ENCODE results near the gene COA5.
"Not testable (repeated sequence)": the region's sequence is repeated elsewhere in the genome, so short reads cannot be mapped to it uniquely, and the experiment has no call there.

The COA5 gene

DNA sequence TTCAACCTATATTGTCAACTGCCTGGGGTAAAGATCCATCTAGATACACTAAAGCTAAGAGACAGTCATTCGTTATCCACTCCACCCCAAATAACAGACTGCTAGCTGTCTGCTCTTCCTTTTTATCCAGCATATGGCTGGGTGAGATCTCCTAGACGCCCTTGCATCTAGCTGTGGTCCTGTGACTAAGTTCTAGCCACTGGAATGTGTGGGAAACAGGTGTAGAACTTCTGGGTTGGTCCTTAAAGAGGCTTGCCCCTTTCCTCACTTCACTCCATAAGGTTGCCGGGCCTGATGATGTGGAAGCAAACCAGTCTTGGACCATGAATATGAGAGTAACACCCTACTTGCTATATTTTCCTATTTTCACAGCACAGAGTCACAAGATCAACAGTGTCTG is 3.2 kb downstream of the COA5 start:
- no peak for DNase-seq (ENCODE audit: insufficient read length, low spot score)
- no peak for FAIRE-seq
- TF ChIP-seq, protein P1, sequence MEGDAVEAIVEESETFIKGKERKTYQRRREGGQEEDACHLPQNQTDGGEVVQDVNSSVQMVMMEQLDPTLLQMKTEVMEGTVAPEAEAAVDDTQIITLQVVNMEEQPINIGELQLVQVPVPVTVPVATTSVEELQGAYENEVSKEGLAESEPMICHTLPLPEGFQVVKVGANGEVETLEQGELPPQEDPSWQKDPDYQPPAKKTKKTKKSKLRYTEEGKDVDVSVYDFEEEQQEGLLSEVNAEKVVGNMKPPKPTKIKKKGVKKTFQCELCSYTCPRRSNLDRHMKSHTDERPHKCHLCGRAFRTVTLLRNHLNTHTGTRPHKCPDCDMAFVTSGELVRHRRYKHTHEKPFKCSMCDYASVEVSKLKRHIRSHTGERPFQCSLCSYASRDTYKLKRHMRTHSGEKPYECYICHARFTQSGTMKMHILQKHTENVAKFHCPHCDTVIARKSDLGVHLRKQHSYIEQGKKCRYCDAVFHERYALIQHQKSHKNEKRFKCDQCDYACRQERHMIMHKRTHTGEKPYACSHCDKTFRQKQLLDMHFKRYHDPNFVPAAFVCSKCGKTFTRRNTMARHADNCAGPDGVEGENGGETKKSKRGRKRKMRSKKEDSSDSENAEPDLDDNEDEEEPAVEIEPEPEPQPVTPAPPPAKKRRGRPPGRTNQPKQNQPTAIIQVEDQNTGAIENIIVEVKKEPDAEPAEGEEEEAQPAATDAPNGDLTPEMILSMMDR (IDR thresholded peaks at IDR 0.05; ENCODE audit: insufficient read depth, missing control alignments): no peak

DNA sequence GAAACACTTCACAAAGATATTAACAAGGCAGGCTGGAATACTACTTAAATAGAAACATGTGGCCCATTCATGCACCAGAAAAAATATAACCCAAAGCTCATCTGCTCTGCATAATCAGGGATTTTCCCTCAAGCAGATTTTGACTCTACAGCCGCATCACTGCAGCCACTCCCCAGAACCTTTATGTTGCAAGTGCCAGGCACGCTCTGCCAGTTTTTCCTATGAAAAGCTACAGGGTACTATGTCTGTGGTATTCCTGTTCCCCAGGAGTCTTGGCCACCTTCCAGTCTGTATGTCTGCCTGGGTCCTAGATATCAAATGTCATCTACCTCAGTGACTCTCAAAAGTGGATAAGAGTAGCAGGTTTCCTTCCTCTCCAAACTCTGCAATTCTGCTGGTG is 3.8 kb downstream of the COA5 start:
- TF ChIP-seq, protein P1 (IDR thresholded peaks at IDR 0.05; ENCODE audit: insufficient read depth, missing control alignments): no peak
- FAIRE-seq (no peak), DNase-seq (ENCODE audit: insufficient read length, low spot score) (no peak)

DNA sequence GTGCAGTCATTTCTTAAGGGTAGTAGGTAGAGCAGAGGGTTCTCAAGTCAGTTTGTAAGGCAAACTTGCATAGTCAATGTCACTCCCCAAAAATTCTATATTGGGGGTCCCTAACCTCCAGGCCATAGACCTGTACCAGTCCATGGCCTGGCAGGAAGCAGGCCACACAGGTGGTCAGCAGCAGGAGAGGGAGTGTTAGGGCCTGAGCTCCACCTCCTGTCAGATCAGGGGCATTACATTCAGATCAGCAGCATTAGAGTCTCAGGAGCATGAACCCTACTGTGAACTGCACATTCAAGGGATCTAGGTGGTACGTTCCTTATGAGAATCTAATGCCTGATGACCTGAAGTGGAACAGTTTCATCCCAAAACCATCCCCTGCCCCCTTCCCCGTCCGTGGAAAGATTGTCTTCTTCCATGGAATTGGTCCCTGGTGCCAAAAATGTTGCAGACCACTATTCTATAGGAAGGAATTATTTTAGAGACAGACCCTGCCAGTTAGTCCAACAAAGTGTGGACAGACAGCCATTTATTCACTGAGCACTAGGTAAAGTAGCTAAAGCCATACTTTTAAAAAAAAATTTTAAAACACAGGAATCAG is 6.7 kb downstream of the COA5 start:
- DNase-seq (ENCODE audit: insufficient read length, low spot score): no peak
- no peak for FAIRE-seq

DNA sequence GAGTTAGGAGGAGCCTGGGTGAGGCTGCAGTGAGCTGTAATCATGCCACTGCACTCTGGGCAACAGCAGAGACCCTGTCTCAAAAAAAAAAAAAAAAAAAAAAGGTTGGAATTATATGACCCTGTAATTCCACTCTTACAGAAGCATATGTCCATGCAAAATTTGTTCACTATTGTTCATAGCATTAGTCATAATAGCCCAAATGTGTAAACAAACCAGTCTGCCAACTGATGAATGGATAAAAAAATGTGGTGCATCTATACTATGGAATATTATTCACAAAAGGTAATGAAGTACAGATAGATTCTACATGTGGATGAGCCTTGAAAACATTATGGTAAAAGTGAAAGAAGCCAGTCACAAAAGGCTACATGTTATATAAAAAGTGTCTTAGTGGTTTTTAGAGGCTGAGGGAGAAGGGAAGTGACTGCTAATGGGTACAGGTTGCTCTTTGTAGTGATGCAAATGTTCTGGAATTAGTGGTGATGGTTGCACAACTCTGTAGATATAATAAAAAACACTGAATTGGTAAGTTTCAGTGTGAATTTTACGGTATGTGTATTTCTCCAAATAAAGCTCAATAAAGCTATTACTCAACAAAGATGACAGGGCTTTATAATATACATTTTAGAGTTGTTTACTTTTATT is 9.4 kb downstream of the COA5 start:
- TF ChIP-seq, protein P1 (IDR thresholded peaks at IDR 0.05; ENCODE audit: insufficient read depth, missing control alignments): no peak
- no peak for FAIRE-seq
- DNase-seq (ENCODE audit: insufficient read length, low spot score): no peak

More for the DNA sequence above, 6.7 kb downstream of the COA5 start:
- TF ChIP-seq, protein P1 (IDR thresholded peaks at IDR 0.05; ENCODE audit: insufficient read depth, missing control alignments): peak; percentile 52

DNA sequence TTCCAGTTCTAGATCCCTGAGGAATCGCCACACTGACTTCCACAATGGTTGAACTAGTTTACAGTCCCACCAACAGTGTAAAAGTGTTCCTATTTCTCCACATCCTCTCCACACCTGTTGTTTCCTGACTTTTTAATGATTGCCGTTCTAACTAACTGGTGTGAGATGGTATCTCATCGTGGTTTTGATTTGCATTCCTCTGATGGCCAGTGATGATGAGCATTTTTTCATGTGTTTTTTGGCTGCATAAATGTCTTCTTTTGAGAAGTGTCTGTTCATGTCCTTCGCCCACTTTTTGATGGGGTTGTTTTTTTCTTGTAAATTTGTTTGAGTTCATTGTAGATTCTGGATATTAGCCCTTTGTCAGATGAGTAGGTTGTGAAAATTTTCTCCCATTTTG is 13.6 kb downstream of the COA5 start:
- FAIRE-seq; DNase-seq (ENCODE audit: insufficient read length, low spot score): not testable (repeated sequence)

DNA sequence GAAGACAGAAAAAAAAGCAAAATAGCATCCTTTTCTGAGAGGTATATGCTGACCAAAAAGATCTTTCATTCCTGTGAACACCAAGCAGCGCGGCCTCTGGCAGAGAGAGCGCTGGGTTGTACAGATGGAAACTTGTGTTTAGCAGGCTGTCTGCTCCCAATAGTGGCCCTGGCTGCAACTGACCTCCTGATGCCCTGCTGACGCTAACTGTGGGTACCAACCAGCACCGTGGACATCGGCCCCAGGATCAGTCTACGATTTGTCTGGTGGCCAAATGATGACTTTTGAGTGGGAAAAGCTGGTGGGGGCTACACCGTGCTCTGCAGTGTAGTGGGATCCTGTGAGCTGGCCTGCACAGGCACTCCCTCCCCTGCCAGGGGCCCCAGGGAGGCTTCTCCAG is 15.7 kb downstream of the COA5 start:
- DNase-seq (ENCODE audit: insufficient read length, low spot score) (no peak), FAIRE-seq (no peak)
- TF ChIP-seq, protein P1 (IDR thresholded peaks at IDR 0.05; ENCODE audit: insufficient read depth, missing control alignments): no peak

DNA sequence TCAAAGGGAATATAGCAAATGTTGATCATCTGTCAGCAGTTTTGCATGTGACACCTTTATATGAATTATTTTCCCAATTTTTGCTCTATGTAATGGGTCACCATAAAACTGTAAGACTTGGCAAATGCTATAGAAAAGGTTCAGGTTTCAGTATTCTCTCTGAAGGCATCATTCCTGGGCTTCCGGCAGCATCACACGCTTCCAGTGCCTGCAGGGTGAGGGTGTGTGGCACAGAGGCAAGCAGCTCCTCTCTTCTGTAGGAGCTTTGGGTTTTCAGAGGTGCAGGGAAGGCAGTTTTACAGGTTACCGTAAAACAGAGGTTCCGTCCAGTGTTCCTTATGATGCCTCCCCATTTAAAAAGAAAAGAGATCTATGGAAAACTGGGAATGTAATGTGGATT is 18.8 kb downstream of the COA5 start:
- FAIRE-seq (no peak), DNase-seq (ENCODE audit: insufficient read length, low spot score) (no peak)

More for the DNA sequence above, 18.8 kb downstream of the COA5 start:
- TF ChIP-seq, protein P1 (IDR thresholded peaks at IDR 0.05; ENCODE audit: insufficient read depth, missing control alignments): no peak

Data from D721Med (cell line).